NT2/D1 (cell line): Measurements from ENCODE around the gene MRGPRF.

Experiments used
- SUZ12 ChIP-seq: IDR thresholded peaks from 2 replicates; pipeline ENCODE4 v1.6.1; 2011; ENCODE audit not compliant: insufficient read length, insufficient read depth; ENCODE audit errors: extremely low read depth
- YY1 ChIP-seq: IDR thresholded peaks from 2 replicates; pipeline ENCODE4 v1.6.1; 2011; ENCODE audit not compliant: insufficient read length, insufficient read depth
- ZNF274 ChIP-seq: IDR thresholded peaks from 2 replicates; pipeline ENCODE4 v1.6.1; 2011; ENCODE audit warnings: mild to moderate bottlenecking, low read depth, low read length

DNA sequence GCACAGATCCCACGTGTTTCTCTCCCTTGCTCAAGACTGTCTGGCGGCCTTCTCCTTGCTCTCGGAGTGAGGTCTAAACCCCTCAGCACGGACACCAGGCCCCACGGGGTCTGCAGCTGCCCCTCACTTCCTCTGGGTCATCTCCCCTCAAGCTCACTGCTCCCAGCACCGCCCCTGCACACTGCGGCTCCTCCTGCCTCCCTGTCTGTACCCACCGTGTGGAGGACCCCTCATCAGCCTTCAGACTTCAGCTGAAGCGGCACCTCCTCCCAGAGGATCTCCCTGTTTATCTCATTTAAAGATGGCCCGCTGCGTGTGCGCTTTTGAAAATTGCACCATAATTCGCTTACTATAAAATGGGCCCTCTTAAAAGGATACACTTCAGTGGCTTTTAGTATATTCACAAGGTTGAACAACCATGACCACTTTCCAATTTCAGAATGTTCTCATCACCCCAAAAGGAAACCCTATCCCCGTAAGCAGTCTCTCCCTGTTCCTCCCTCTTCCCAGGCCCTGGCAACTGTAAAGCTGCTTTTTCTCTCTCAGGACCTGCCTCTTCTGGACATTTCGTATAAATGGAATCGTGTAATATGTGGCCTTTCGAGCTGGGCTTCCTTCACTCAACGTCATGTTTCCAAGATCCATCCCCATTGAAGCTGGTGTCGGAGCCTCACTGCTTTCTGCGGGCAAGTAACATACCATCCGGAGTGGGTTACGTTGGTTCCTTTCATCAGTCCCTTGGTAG lies 21.2 kb upstream of the MRGPRF start:
- no peak for TF ChIP-seq YY1
- TF ChIP-seq ZNF274, result no peak
- TF ChIP-seq SUZ12, result no peak
